Caco-2 (cell line): ENCODE data around the gene F12. TPM values are rescaled to one million over a fixed set of nuclear protein-coding genes. Genes with fewer than 3 reads are reported as not detected.

Source experiments
- BruUV-seq: library from RNA; stranded (reverse); fragments of 400-500 nt; replicated peaks from 2 replicates; lab custom pipeline; 2021; lab: Mats Ljungman, UMichigan
- CTCF ChIA-PET: fragments of 300-600 bp; sonication (Branson Sonifier 250); formaldehyde crosslinking; loops from one replicate; lab custom pipeline; 2022; ENCODE audit warnings: antibody characterized with exemption; lab: Charles Lee
- POLR2A ChIA-PET: fragments of 300-600 bp; sonication (Branson Sonifier 250); formaldehyde crosslinking; loops from one replicate; lab custom pipeline; 2022; ENCODE audit warnings: antibody characterized with exemption; lab: Charles Lee
- DNase-seq, 2 experiments: peaks; one replicate each; pipeline versions ENCODE4 v3.0.0 to v3.0.0-alpha.2; 2020 to 2022
- H3K27me3 ChIP-seq: replicated peaks from 2 replicates; pipeline ENCODE4 v1.6.0; 2011; ENCODE audit warnings: low read length; ENCODE audit not compliant: control insufficient read depth, insufficient read depth
- H3K36me3 ChIP-seq: 2 replicates; pipeline ENCODE4 v1.5.1; 2011; ENCODE audit warnings: low read length; ENCODE audit not compliant: control insufficient read depth, insufficient read depth
- H3K4me1 ChIP-seq: fragments of 250-450 bp; sonication (Bioruptor Pico); 2 replicates; pipeline ENCODE4 v1.5.1; 2020; ENCODE audit warnings: mild to moderate bottlenecking
- H3K4me3 ChIP-seq: 2 replicates; pipeline ENCODE4 v1.5.1; 2011; ENCODE audit warnings: low read depth, mild to moderate bottlenecking, control low read depth, low read length
- H3K9me3 ChIP-seq: fragments of 250-450 bp; sonication (Bioruptor Pico); 2 replicates; pipeline ENCODE4 v1.5.1; 2020; ENCODE audit warnings: mild to moderate bottlenecking, moderate library complexity
- H3K27ac Mint-ChIP-seq: one replicate; pipeline ENCODE4 v1.8.0; 2022; ENCODE audit warnings: mixed read lengths; ENCODE audit not compliant: unreplicated experiment
- H3K27me3 Mint-ChIP-seq: one replicate; pipeline ENCODE4 v1.8.0; 2022; ENCODE audit warnings: mixed read lengths; ENCODE audit not compliant: insufficient read depth, unreplicated experiment
- H3K36me3 Mint-ChIP-seq: one replicate; pipeline ENCODE4 v1.8.0; 2022; ENCODE audit warnings: mild to moderate bottlenecking, mixed read lengths; ENCODE audit not compliant: insufficient read depth, unreplicated experiment
- H3K4me1 Mint-ChIP-seq: one replicate; pipeline ENCODE4 v1.8.0; 2022; ENCODE audit warnings: low read depth, mixed read lengths; ENCODE audit not compliant: unreplicated experiment
- H3K4me3 Mint-ChIP-seq: one replicate; pipeline ENCODE4 v1.8.0; 2022; ENCODE audit warnings: mild to moderate bottlenecking, moderate library complexity, mixed read lengths; ENCODE audit not compliant: unreplicated experiment
- H3K9me3 Mint-ChIP-seq: one replicate; pipeline ENCODE4 v1.8.0; 2022; ENCODE audit warnings: mixed read lengths; ENCODE audit not compliant: unreplicated experiment
- CTCF ChIP-seq, 2 experiments: fragments of 200-600 bp in 1 of 2; IDR thresholded peaks; 1 replicate in 1 of 2; 2 replicates in 1 of 2; pipeline versions ENCODE4 v1.5.1 to v1.8.0; 2011 to 2022; ENCODE audit warnings: antibody characterized with exemption in 1 of 2, control low read depth in 1 of 2, inconsistent platforms in 1 of 2, low read depth in 1 of 2, low read length in 1 of 2, mild to moderate bottlenecking in 1 of 2, moderate library complexity in 1 of 2; ENCODE audit not compliant: insufficient read depth in 1 of 2, severe bottlenecking in 1 of 2, unreplicated experiment in 1 of 2
- intact Hi-C: fragments of 100-400 bp; cut with micrococcal nuclease; formaldehyde crosslinking; loops from one replicate; pipeline ENCODE4 v1.10.0; 2022; ENCODE audit not compliant: unreplicated experiment
- total RNA-seq: library from RNA; stranded (reverse); gene quantifications from 2 replicates; pipeline ENCODE4 v1.2.3, GENCODE V29; 2022

The F12 gene
- total RNA-seq, 1 experiment from 2014 or later: 13.3 TPM

GRCh38 chr5:177354256-177354655 is 55.1 kb downstream of the F12 start:
- no peak overlapping the region for H3K4me3 Mint-ChIP-seq
- H3K4me1 ChIP-seq: peaks cover 12% of the 10 kb centered on the region; the same call in 1 of the 2 replicates
- no peaks in the 10 kb centered on the region for H3K9me3 ChIP-seq
- intact Hi-C loops: no loop called here
- H3K4me1 Mint-ChIP-seq: peaks cover 22% of the 10 kb centered on the region
- H3K27ac Mint-ChIP-seq: no peak overlapping the region
- H3K27me3 Mint-ChIP-seq: no peaks in the 10 kb centered on the region
- no peaks in the 10 kb centered on the region for H3K27me3 ChIP-seq
- DNase-seq: no peak
- TF ChIP-seq CTCF (IDR thresholded peaks at IDR 0.05; ENCODE audit: insufficient read depth in 1 of 2, low read depth in 1 of 2, low read length in 1 of 2, severe bottlenecking in 1 of 2, unreplicated experiment in 1 of 2): no peak
- 0 out of 2 replicates have a peak, but pooled peaks cover 2% of the 10 kb centered on the region for H3K36me3 ChIP-seq
- CTCF ChIA-PET: interaction anchor here (1.1 kb wide), 1 partner anchor 16 kb away, joined by 3 read pairs; no protein-coding TSS in a partner anchor
- peaks cover 15% of the 10 kb centered on the region for H3K9me3 Mint-ChIP-seq
- no peak overlapping the region for H3K4me3 ChIP-seq
- POLR2A ChIA-PET: no interaction called here
- H3K36me3 Mint-ChIP-seq: peaks cover 10% of the 10 kb centered on the region
- no TSS peak for BruUV-seq

GRCh38 chr5:177353093-177353492 is 56.3 kb downstream of the F12 start:
- Mint-ChIP-seq H3K27ac (no peak overlapping the region), H3K36me3 (peaks cover 20% of the 10 kb centered on the region), H3K9me3 (peaks cover 15% of the 10 kb centered on the region), H3K27me3 (no peaks in the 10 kb centered on the region), H3K4me3 (no peak overlapping the region), H3K4me1 (peaks cover 27% of the 10 kb centered on the region)
- no peak overlapping the region for H3K4me3 ChIP-seq
- POLR2A ChIA-PET: no interaction called here
- 0 out of 2 replicates have a peak, but pooled peaks cover 2% of the 10 kb centered on the region for H3K36me3 ChIP-seq
- no TSS peak for BruUV-seq
- CTCF ChIA-PET: interaction anchor here (0.7 to 2.6 kb wide), 2 partner anchors 12 to 37 kb away, joined by 6 to 9 read pairs; no protein-coding TSS in a partner anchor
- DNase-seq: no peak
- TF ChIP-seq CTCF (IDR thresholded peaks at IDR 0.05; ENCODE audit: insufficient read depth in 1 of 2, low read depth in 1 of 2, low read length in 1 of 2, severe bottlenecking in 1 of 2, unreplicated experiment in 1 of 2): no peak
- H3K4me1 ChIP-seq: peaks cover 12% of the 10 kb centered on the region; the same call in 1 of the 2 replicates
- H3K9me3 ChIP-seq: no peaks in the 10 kb centered on the region
- intact Hi-C loops: no loop called here
- H3K27me3 ChIP-seq: no peaks in the 10 kb centered on the region

Other genes starting within 250 kb of the F12 start
- 29.9 and 31.7 TPM in 2 replicates for gene RAB24, start 105.8 kb downstream of the F12 start, total RNA-seq
- gene PRELID1, start 105.8 kb downstream of the F12 start, total RNA-seq: 201 and 229 TPM in 2 replicates
- gene MXD3, start 97.7 kb downstream of the F12 start, total RNA-seq: 19.8 and 20.6 TPM in 2 replicates
- gene LMAN2, start 57.9 kb downstream of the F12 start, total RNA-seq: 240 and 241 TPM in 2 replicates
- gene RGS14, start 51.6 kb downstream of the F12 start, total RNA-seq: 15.2 and 16.7 TPM in 2 replicates
- gene SLC34A1, start 25.1 kb downstream of the F12 start, total RNA-seq: not detected in 2 replicates
- not detected in 2 replicates for gene PFN3, start 8.9 kb downstream of the F12 start, total RNA-seq
- gene GRK6, start 17.1 kb upstream of the F12 start, total RNA-seq: 64.4 and 71.9 TPM in 2 replicates
- 4.7 and 5.7 TPM in 2 replicates for gene PRR7, start 37.2 kb upstream of the F12 start, total RNA-seq
- gene DBN1, start 64.1 kb upstream of the F12 start, total RNA-seq: 139 and 144 TPM in 2 replicates
- gene PDLIM7, start 88.0 kb upstream of the F12 start, total RNA-seq: 49.1 and 56.8 TPM in 2 replicates
- gene DOK3, start 100.3 kb upstream of the F12 start, total RNA-seq: 7.9 and 10.1 TPM in 2 replicates
- gene DDX41, start 107.4 kb upstream of the F12 start, total RNA-seq: 116 and 137 TPM in 2 replicates
- 72.9 and 82.7 TPM in 2 replicates for gene FAM193B, start 145.0 kb upstream of the F12 start, total RNA-seq
- gene TMED9, start 182.6 kb upstream of the F12 start, total RNA-seq: 236 and 240 TPM in 2 replicates
- gene B4GALT7, start 190.6 kb upstream of the F12 start, total RNA-seq: 28.8 and 30.0 TPM in 2 replicates